ENCODE measurements around the gene GRK2. TPM values are rescaled to one million over a fixed set of nuclear protein-coding genes. Genes with fewer than 3 reads are reported as not detected.

GRK2 gene
- total and polyA plus RNA-seq, 2 of the 13 experiments (the other 11 are each of a cell fraction or from before 2014, with no cell fraction given): 31.3 to 42.4 TPM

- TF ChIP-seq HINFP (CRISPR knock-in tag; IDR thresholded peaks at IDR 0.05; ENCODE audit: low read depth) (no peak), CSRNP1 (CRISPR knock-in tag; IDR thresholded peaks at IDR 0.05) (no peak; the same call in 1 of the 2 replicates), ZNF784 (CRISPR knock-in tag; IDR thresholded peaks at IDR 0.05; ENCODE audit: borderline replicate concordance) (peak; percentile 37; the same call in 1 of the 2 replicates), NFAT5 (CRISPR knock-in tag; IDR thresholded peaks at IDR 0.05) (peak; percentile 77; the same call in 1 of the 2 replicates), TP53 (CRISPR knock-in tag; conservative IDR thresholded peaks at IDR 0.05) (no peak; the same call in 1 of the 2 replicates), MLXIP (CRISPR knock-in tag; IDR thresholded peaks at IDR 0.05; ENCODE audit: borderline replicate concordance) (0 out of 2 replicates have a peak, but pooled peaks have one; percentile 49), KLF15 (CRISPR knock-in tag; IDR thresholded peaks at IDR 0.05; ENCODE audit: borderline replicate concordance) (no peak), XBP1 (CRISPR knock-in tag; IDR thresholded peaks at IDR 0.05) (no peak), ZNF780A (CRISPR knock-in tag; IDR thresholded peaks at IDR 0.05) (no peak), RCOR2 (CRISPR knock-in tag; IDR thresholded peaks at IDR 0.05) (no peak)
Measured at GRCh38 chr11:67317888-67318555, 51.7 kb downstream of the GRK2 start (continued).

Measured in HepG2 (cell line).